IMR-90 (cell line): ENCODE measurements around the gene PTBP2. TPM values are rescaled to one million over a fixed set of nuclear protein-coding genes. Genes with fewer than 3 reads are reported as not detected.

Experiments used
- ATAC-seq: fragments of 200-7000 bp; cut with Tn5 transposase; 2 replicates; pipeline ENCODE4 v1.9.1; 2020; ENCODE audit warnings: low read depth, mild to moderate bottlenecking, moderate library complexity
- BruUV-seq: library from RNA; stranded (reverse); fragments of 400-500 nt; replicated peaks from 2 replicates; lab custom pipeline; 2021; lab: Mats Ljungman, UMichigan
- CTCF ChIA-PET: fragments of 300-600 bp; formaldehyde crosslinking; extraction: SDS; loops from one replicate; lab custom pipeline; 2021; ENCODE audit warnings: antibody characterized with exemption; lab: Yijun Ruan, JAX
- POLR2A ChIA-PET: fragments of 300-600 bp; sonication (Branson Sonifier 250); formaldehyde crosslinking; loops from one replicate; lab custom pipeline; 2022; ENCODE audit warnings: antibody characterized with exemption; ENCODE audit not compliant: unreplicated experiment; lab: Charles Lee
- DNase-seq: peaks from one replicate; pipeline ENCODE4 v3.0.0; 2013
- H2AFZ ChIP-seq: replicated peaks from 2 replicates; pipeline ENCODE3; 2013; ENCODE audit warnings: low read length, mild to moderate bottlenecking; ENCODE audit not compliant: poor library complexity
- H2AK5ac ChIP-seq: 2 replicates; pipeline ENCODE4 v1.6.1; 2013; ENCODE audit warnings: low read depth, low read length, inconsistent platforms
- H2AK9ac ChIP-seq: replicated peaks from 2 replicates; pipeline ENCODE3; 2013; ENCODE audit warnings: mild to moderate bottlenecking, low read depth, low read length, moderate library complexity; ENCODE audit not compliant: poor library complexity
- H2BK120ac ChIP-seq: 2 replicates; pipeline ENCODE4 v1.6.1; 2013; ENCODE audit warnings: low read depth, low read length, inconsistent platforms
- H2BK15ac ChIP-seq: 3 replicates; pipeline ENCODE4 v1.6.1; 2013; ENCODE audit warnings: low read depth, low read length, inconsistent platforms
- H2BK20ac ChIP-seq: 2 replicates; pipeline ENCODE4 v1.6.1; 2013; ENCODE audit warnings: low read depth, mild to moderate bottlenecking, inconsistent platforms, low read length, moderate library complexity
- H2BK5ac ChIP-seq: 2 replicates; pipeline ENCODE4 v1.6.1; 2013; ENCODE audit warnings: mild to moderate bottlenecking, low read depth, low read length, inconsistent platforms; ENCODE audit not compliant: poor library complexity, severe bottlenecking
- H3K14ac ChIP-seq: replicated peaks from 2 replicates; pipeline ENCODE4 v1.6.1; 2013; ENCODE audit warnings: low read depth, low read length, inconsistent platforms
- H3K18ac ChIP-seq: 2 replicates; pipeline ENCODE4 v1.6.1; 2013; ENCODE audit warnings: low read depth, low read length, control low read depth
- H3K23ac ChIP-seq: 2 replicates; pipeline ENCODE4 v1.6.1; 2013; ENCODE audit warnings: low read depth, low read length, inconsistent platforms
- H3K27ac ChIP-seq: 2 replicates; pipeline ENCODE4 v1.5.1; 2013; ENCODE audit warnings: mild to moderate bottlenecking, control low read depth, low read length; ENCODE audit not compliant: insufficient read depth
- H3K27me3 ChIP-seq: 2 replicates; pipeline ENCODE4 v1.6.1; 2013; ENCODE audit warnings: low read length; ENCODE audit not compliant: control insufficient read depth, insufficient read depth
- H3K36me3 ChIP-seq: 2 replicates; pipeline ENCODE4 v1.6.1; 2013; ENCODE audit warnings: low read length, mixed read lengths; ENCODE audit not compliant: control insufficient read depth, insufficient read depth
- H3K4ac ChIP-seq: 2 replicates; pipeline ENCODE4 v1.6.1; 2013; ENCODE audit warnings: low read depth, low read length, inconsistent platforms
- H3K4me1 ChIP-seq: 2 replicates; pipeline ENCODE4 v1.6.1; 2013; ENCODE audit warnings: low read length, mixed read lengths; ENCODE audit not compliant: control insufficient read depth, insufficient read depth
- H3K4me2 ChIP-seq: 2 replicates; pipeline ENCODE4 v1.6.1; 2013; ENCODE audit warnings: low read depth, mild to moderate bottlenecking, control low read depth, low read length, moderate library complexity
- H3K4me3 ChIP-seq: 2 replicates; pipeline ENCODE4 v1.5.1; 2013; ENCODE audit warnings: low read depth, mild to moderate bottlenecking, control low read depth, low read length, moderate library complexity; ENCODE audit not compliant: insufficient read depth
- H3K56ac ChIP-seq: 2 replicates; pipeline ENCODE4 v1.6.1; 2013; ENCODE audit warnings: low read length, inconsistent platforms; ENCODE audit not compliant: insufficient read depth; ENCODE audit errors: extremely low read depth
- H3K79me1 ChIP-seq, 2 experiments: 2 replicates each; pipeline ENCODE4 v1.6.1; 2013; ENCODE audit warnings: low read length in 2 of 2, inconsistent platforms in 1 of 2, low read depth in 1 of 2
- H3K9ac ChIP-seq: 2 replicates; pipeline ENCODE4 v1.6.1; 2013; ENCODE audit warnings: low read depth, low read length, control low read depth
- H3K9me1 ChIP-seq: 2 replicates; pipeline ENCODE4 v1.6.1; 2013; ENCODE audit warnings: low read length, inconsistent platforms; ENCODE audit not compliant: insufficient read depth
- H3K9me3 ChIP-seq: 2 replicates; pipeline ENCODE4 v1.6.1; 2013; ENCODE audit warnings: low read length; ENCODE audit not compliant: control insufficient read depth, insufficient read depth
- H4K20me1 ChIP-seq: 2 replicates; pipeline ENCODE4 v1.6.1; 2013; ENCODE audit warnings: low read length, inconsistent platforms; ENCODE audit not compliant: insufficient read depth
- H4K5ac ChIP-seq: 2 replicates; pipeline ENCODE4 v1.6.1; 2013; ENCODE audit warnings: mild to moderate bottlenecking, low read depth, low read length, control low read depth
- H4K8ac ChIP-seq, 2 experiments: 2 replicates each; pipeline ENCODE4 v1.6.1; 2013; ENCODE audit warnings: low read depth in 2 of 2, low read length in 2 of 2, control low read depth in 1 of 2, inconsistent platforms in 1 of 2
- H4K91ac ChIP-seq: 2 replicates; pipeline ENCODE4 v1.6.1; 2013; ENCODE audit warnings: low read depth, low read length, inconsistent platforms; ENCODE audit not compliant: insufficient read depth
- BHLHE40 ChIP-seq: fragments of 150-350 bp; IDR thresholded peaks from 2 replicates; pipeline ENCODE4 v1.6.1; 2016; ENCODE audit warnings: mild to moderate bottlenecking, low read depth, low read length
- CEBPB ChIP-seq: IDR thresholded peaks from 2 replicates; pipeline ENCODE4 v1.6.1; 2012; ENCODE audit warnings: low read depth, low read length, improper control_type of control experiment
- FOS ChIP-seq: fragments of 150-350 bp; IDR thresholded peaks from 2 replicates; pipeline ENCODE4 v1.6.1; 2016; ENCODE audit warnings: low read depth, low read length
- MXI1 ChIP-seq: IDR thresholded peaks from 2 replicates; pipeline ENCODE4 v1.6.1; 2012; ENCODE audit warnings: low read depth, mild to moderate bottlenecking, low read length, moderate library complexity, borderline replicate concordance
- NFE2L2 ChIP-seq: fragments of 150-350 bp; IDR thresholded peaks from 2 replicates; pipeline ENCODE4 v1.6.1; 2016; ENCODE audit warnings: low read depth, mild to moderate bottlenecking, low read length
- POLR2A ChIP-seq: IDR thresholded peaks from 2 replicates; pipeline ENCODE4 v1.6.1; 2012; ENCODE audit warnings: mild to moderate bottlenecking, low read depth, low read length
- RCOR1 ChIP-seq: IDR thresholded peaks from 2 replicates; pipeline ENCODE4 v1.6.1; 2012; ENCODE audit warnings: mild to moderate bottlenecking, low read length, improper control_type of control experiment; ENCODE audit not compliant: insufficient replicate concordance
- RFX5 ChIP-seq: IDR thresholded peaks from 2 replicates; pipeline ENCODE4 v1.8.0; 2012; ENCODE audit warnings: low read depth, mild to moderate bottlenecking, low read length, moderate library complexity
- USF2 ChIP-seq: fragments of 150-350 bp; IDR thresholded peaks from 2 replicates; pipeline ENCODE4 v1.6.1; 2017; ENCODE audit warnings: mild to moderate bottlenecking, antibody characterized with exemption, low read length, low read depth
- WGBS, 2 experiments: methylation state at CpG; one replicate each; pipeline versions ENCODE4 v1.1.5 to v1.1.7; 2013; ENCODE audit warnings: missing lambda C conversion rate in 2 of 2; ENCODE audit not compliant: insufficient read length in 1 of 2; ENCODE audit errors: extremely low coverage in 2 of 2; 5-methylcytosine and 5-hydroxymethylcytosine counted together
- dilution Hi-C: fragments of 300-500 bp; cut with HindIII; formaldehyde crosslinking; loops from one replicate; pipeline ENCODE4 v1.14.3; 2018; ENCODE audit warnings: low sequenced_read_pairs; ENCODE audit not compliant: unreplicated experiment
- in situ Hi-C: fragments of 300-500 bp; cut with MboI; formaldehyde crosslinking; loops from 3 replicates; pipeline ENCODE4 v1.14.3; 2019; ENCODE audit warnings: low sequenced_read_pairs, inconsistent platforms, mixed read lengths
- intact Hi-C: fragments of 100-400 bp; cut with micrococcal nuclease; formaldehyde crosslinking; loops from 2 replicates; pipeline ENCODE4 v1.10.0; 2022
- polyA plus RNA-seq, 3 experiments: library from polyadenylated mRNA; depleted of rRNA; stranded (reverse); fragments of >200 nt; gene quantifications; 2 replicates each; pipeline ENCODE4 v1.2.3, GENCODE V29; 2012; ENCODE audit warnings: low replicate concordance in 1 of 3
- total RNA-seq: library from RNA; depleted of rRNA; stranded (reverse); fragments of >200 nt; gene quantifications from 2 replicates; pipeline ENCODE4 v1.2.3, GENCODE V29; 2012
- TF ChIP-seq, protein P1 (sequence below): conservative IDR thresholded peaks from 2 replicates; pipeline ENCODE4 v1.5.1; 2012; ENCODE audit warnings: mild to moderate bottlenecking, low read depth, low read length, improper control_type of control experiment
- TF ChIP-seq, protein P2 (sequence below): fragments of 150-350 bp; IDR thresholded peaks from 2 replicates; pipeline ENCODE4 v1.6.1; 2016; ENCODE audit warnings: low read depth, mild to moderate bottlenecking, low read length, moderate library complexity, borderline replicate concordance

PTBP2 gene
- total and polyA plus RNA-seq, 2 of the 4 experiments (the other 2 are of a cell fraction), result 9.7 to 37.8 TPM

- no peaks in the 10 kb centered on the region for H3K27me3 ChIP-seq
- H3K4ac ChIP-seq, result no peak overlapping the region
- H2AK9ac ChIP-seq, result no peak overlapping the region
- H2BK15ac ChIP-seq, result no peak overlapping the region
- H3K56ac ChIP-seq, result no peak overlapping the region
- WGBS, 2 experiments, result no CpG with 5 or more reads among the region's 3 CpGs
- H3K9ac ChIP-seq, result no peak overlapping the region
- H2BK5ac ChIP-seq, result no peak overlapping the region
- ChIA-PET CTCF (no interaction called here), POLR2A (no interaction called here)
- H4K5ac ChIP-seq, result no peak overlapping the region
- H3K4me2 ChIP-seq, result no peak overlapping the region
- DNase-seq (no peak), ATAC-seq (no peak)
- no peak overlapping the region for H2AK5ac ChIP-seq
- dilution Hi-C loops (no loop called here), intact Hi-C loops (no loop called here), in situ Hi-C loops (no loop called here)
- no peak overlapping the region for H3K23ac ChIP-seq
- H4K91ac ChIP-seq, result no peak overlapping the region
- no peak overlapping the region for H4K8ac ChIP-seq
- H2BK120ac ChIP-seq, result no peak overlapping the region
- H3K79me1 ChIP-seq, result no peaks in the 10 kb centered on the region
- no peaks in the 10 kb centered on the region for H3K9me1 ChIP-seq
- H2AFZ ChIP-seq, result no peak overlapping the region
- BruUV-seq, result no TSS peak
- H3K36me3 ChIP-seq, result no peaks in the 10 kb centered on the region
- H2BK20ac ChIP-seq, result no peak overlapping the region
- no peaks in the 10 kb centered on the region for H3K4me1 ChIP-seq
- no peak overlapping the region for H3K18ac ChIP-seq
- H3K9me3 ChIP-seq, result no peaks in the 10 kb centered on the region; the same call in 1 of the 2 replicates
- H3K27ac ChIP-seq, result no peak overlapping the region
- TF ChIP-seq NFE2L2 (no peak), POLR2A (no peak), CEBPB (no peak), RCOR1 (no peak), BHLHE40 (no peak), USF2 (no peak), MXI1 (no peak), RFX5 (no peak), FOS (no peak)
- TF ChIP-seq, protein P1, sequence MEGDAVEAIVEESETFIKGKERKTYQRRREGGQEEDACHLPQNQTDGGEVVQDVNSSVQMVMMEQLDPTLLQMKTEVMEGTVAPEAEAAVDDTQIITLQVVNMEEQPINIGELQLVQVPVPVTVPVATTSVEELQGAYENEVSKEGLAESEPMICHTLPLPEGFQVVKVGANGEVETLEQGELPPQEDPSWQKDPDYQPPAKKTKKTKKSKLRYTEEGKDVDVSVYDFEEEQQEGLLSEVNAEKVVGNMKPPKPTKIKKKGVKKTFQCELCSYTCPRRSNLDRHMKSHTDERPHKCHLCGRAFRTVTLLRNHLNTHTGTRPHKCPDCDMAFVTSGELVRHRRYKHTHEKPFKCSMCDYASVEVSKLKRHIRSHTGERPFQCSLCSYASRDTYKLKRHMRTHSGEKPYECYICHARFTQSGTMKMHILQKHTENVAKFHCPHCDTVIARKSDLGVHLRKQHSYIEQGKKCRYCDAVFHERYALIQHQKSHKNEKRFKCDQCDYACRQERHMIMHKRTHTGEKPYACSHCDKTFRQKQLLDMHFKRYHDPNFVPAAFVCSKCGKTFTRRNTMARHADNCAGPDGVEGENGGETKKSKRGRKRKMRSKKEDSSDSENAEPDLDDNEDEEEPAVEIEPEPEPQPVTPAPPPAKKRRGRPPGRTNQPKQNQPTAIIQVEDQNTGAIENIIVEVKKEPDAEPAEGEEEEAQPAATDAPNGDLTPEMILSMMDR, result no peak
- TF ChIP-seq, protein P2, sequence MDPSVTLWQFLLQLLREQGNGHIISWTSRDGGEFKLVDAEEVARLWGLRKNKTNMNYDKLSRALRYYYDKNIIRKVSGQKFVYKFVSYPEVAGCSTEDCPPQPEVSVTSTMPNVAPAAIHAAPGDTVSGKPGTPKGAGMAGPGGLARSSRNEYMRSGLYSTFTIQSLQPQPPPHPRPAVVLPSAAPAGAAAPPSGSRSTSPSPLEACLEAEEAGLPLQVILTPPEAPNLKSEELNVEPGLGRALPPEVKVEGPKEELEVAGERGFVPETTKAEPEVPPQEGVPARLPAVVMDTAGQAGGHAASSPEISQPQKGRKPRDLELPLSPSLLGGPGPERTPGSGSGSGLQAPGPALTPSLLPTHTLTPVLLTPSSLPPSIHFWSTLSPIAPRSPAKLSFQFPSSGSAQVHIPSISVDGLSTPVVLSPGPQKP, result no peak
- H3K14ac ChIP-seq, result no peak overlapping the region
- no peak overlapping the region for H3K4me3 ChIP-seq
- no peaks in the 10 kb centered on the region for H4K20me1 ChIP-seq
Observed at GRCh38 chr1:96695954-96696353, 25.6 kb upstream of the PTBP2 start.
